GM23338 (cell line): ENCODE measurements around the gene NSRP1. TPM values are rescaled to one million over a fixed set of nuclear protein-coding genes. Genes with fewer than 3 reads are reported as not detected.

ENCODE experiments used
- ATAC-seq: fragments of 200-7000 bp; cut with Tn5 transposase; 3 replicates; pipeline ENCODE4 v1.9.1; 2020
- DNase-seq: peaks from one replicate; pipeline ENCODE4 v3.0.0-alpha.2; 2015; ENCODE audit warnings: low spot score
- H2AFZ ChIP-seq: fragments of 200-600 bp; sonication (generic); 2 replicates; pipeline ENCODE4 v1.8.0; 2016; ENCODE audit warnings: antibody characterized with exemption, mild to moderate bottlenecking, moderate library complexity
- H3F3A ChIP-seq: fragments of 200-600 bp; sonication (generic); replicated peaks from 2 replicates; pipeline ENCODE4 v1.8.0; 2017; ENCODE audit warnings: antibody characterized with exemption, mixed run types, low read depth
- H3K27ac ChIP-seq: fragments of 200-600 bp; sonication (generic); 2 replicates; pipeline ENCODE4 v1.6.1; 2016; ENCODE audit warnings: low read depth
- H3K27me3 ChIP-seq: fragments of 200-600 bp; sonication (generic); 2 replicates; pipeline ENCODE4 v1.8.0; 2016; ENCODE audit warnings: mild to moderate bottlenecking, mixed run types, moderate library complexity; ENCODE audit not compliant: insufficient read depth
- H3K36me3 ChIP-seq: fragments of 200-600 bp; sonication (generic); 2 replicates; pipeline ENCODE4 v1.8.0; 2016; ENCODE audit warnings: mild to moderate bottlenecking; ENCODE audit not compliant: insufficient read depth
- H3K4me1 ChIP-seq: fragments of 200-600 bp; sonication (generic); 2 replicates; pipeline ENCODE4 v1.8.0; 2016; ENCODE audit warnings: mild to moderate bottlenecking, moderate library complexity; ENCODE audit not compliant: insufficient read depth
- H3K4me2 ChIP-seq: fragments of 200-600 bp; sonication (generic); 2 replicates; pipeline ENCODE4 v1.7.1; 2017; ENCODE audit warnings: mixed run types
- H3K4me3 ChIP-seq: fragments of 200-600 bp; sonication (generic); 2 replicates; pipeline ENCODE4 v1.6.1; 2016; ENCODE audit warnings: mixed run types
- H3K79me2 ChIP-seq: fragments of 200-600 bp; sonication (generic); replicated peaks from 2 replicates; pipeline ENCODE4 v1.8.0; 2017; ENCODE audit warnings: mild to moderate bottlenecking; ENCODE audit not compliant: insufficient read depth
- H3K9me2 ChIP-seq: fragments of 200-600 bp; sonication (generic); 2 replicates; pipeline ENCODE4 v1.8.0; 2017; ENCODE audit not compliant: insufficient read depth
- H4K20me1 ChIP-seq: fragments of 200-600 bp; sonication (generic); replicated peaks from 2 replicates; pipeline ENCODE4 v1.8.0; 2017; ENCODE audit warnings: mild to moderate bottlenecking; ENCODE audit not compliant: insufficient read depth
- H3K27ac Mint-ChIP-seq: 2 replicates; pipeline ENCODE4 v1.8.0; 2020; ENCODE audit warnings: inconsistent platforms, mild to moderate bottlenecking, moderate library complexity, mixed read lengths
- H3K27me3 Mint-ChIP-seq: 3 replicates; pipeline ENCODE4 v1.8.0; 2022; ENCODE audit warnings: low read depth, mild to moderate bottlenecking, moderate library complexity, mixed read lengths, inconsistent platforms; ENCODE audit not compliant: insufficient read depth, poor library complexity
- H3K36me3 Mint-ChIP-seq: 3 replicates; pipeline ENCODE4 v1.8.0; 2021; ENCODE audit warnings: low read depth, mild to moderate bottlenecking, inconsistent platforms, moderate library complexity, mixed read lengths
- H3K4me1 Mint-ChIP-seq: 3 replicates; pipeline ENCODE4 v1.8.0; 2020; ENCODE audit warnings: mild to moderate bottlenecking, inconsistent platforms, mixed read lengths
- H3K4me3 Mint-ChIP-seq: 3 replicates; pipeline ENCODE4 v1.8.0; 2021; ENCODE audit warnings: moderate library complexity, mild to moderate bottlenecking, inconsistent platforms, mixed read lengths
- H3K9me3 Mint-ChIP-seq: 3 replicates; pipeline ENCODE4 v1.8.0; 2020; ENCODE audit warnings: moderate library complexity, mild to moderate bottlenecking, inconsistent platforms, mixed read lengths
- EZH2 ChIP-seq: fragments of 200-600 bp; sonication (generic); IDR thresholded peaks from one replicate; pipeline ENCODE4 v1.8.0; 2017; ENCODE audit warnings: antibody characterized with exemption, mild to moderate bottlenecking, low read depth; ENCODE audit not compliant: unreplicated experiment
- NANOG ChIP-seq: IDR thresholded peaks from 2 replicates; pipeline ENCODE4 v1.6.1; 2016; ENCODE audit warnings: antibody characterized with exemption, borderline replicate concordance
- STAT1 ChIP-seq: IDR thresholded peaks from one replicate; pipeline ENCODE4 v1.6.1; 2016; ENCODE audit warnings: antibody characterized with exemption; ENCODE audit not compliant: unreplicated experiment
- ZNF114 ChIP-seq: fragments of 250-450 bp; sonication (Bioruptor Pico); IDR thresholded peaks from 2 replicates; pipeline ENCODE4 v1.5.0; 2020; ENCODE audit warnings: mild to moderate bottlenecking, moderate library complexity
- ZNF331 ChIP-seq: fragments of 250-450 bp; sonication (Bioruptor Pico); IDR thresholded peaks from 2 replicates; pipeline ENCODE4 v1.5.0; 2020; ENCODE audit warnings: low read depth, mild to moderate bottlenecking, moderate library complexity
- polyA plus RNA-seq: library from polyadenylated mRNA; unstranded; fragments of >200 nt; fragmentation: Nextera tagmentation; extraction: Ambion mirVana; gene quantifications from 2 replicates; pipeline ENCODE4 v1.2.1, GENCODE V29; 2016
- total RNA-seq: library from RNA; depleted of rRNA; stranded (reverse); fragments of >200 nt; shearing (Covaris generic); gene quantifications from 2 replicates; pipeline ENCODE4 v1.2.3, GENCODE V29; 2014
- TF ChIP-seq, protein P1 (sequence below), 2 experiments: fragments of 200-600 bp in 1 of 2; sonication (generic) in 1 of 2; conservative IDR thresholded peaks; 2 replicates each; pipeline versions ENCODE4 v1.5.1 to v1.6.1; 2016 to 2017; ENCODE audit warnings: antibody characterized with exemption in 2 of 2, low read depth in 2 of 2, mild to moderate bottlenecking in 2 of 2, moderate library complexity in 1 of 2
- TF ChIP-seq, protein P2 (sequence below): fragments of 250-450 bp; sonication (Bioruptor Pico); IDR thresholded peaks from 2 replicates; pipeline ENCODE4 v1.5.0; 2020; ENCODE audit warnings: mild to moderate bottlenecking, moderate library complexity
- TF ChIP-seq, protein P3 (sequence below): IDR thresholded peaks from one replicate; pipeline ENCODE4 v1.6.1; 2018; ENCODE audit warnings: antibody characterized with exemption; ENCODE audit not compliant: unreplicated experiment

NSRP1 gene
- total and polyA plus RNA-seq, 2 experiments from 2014 or later, result 15.7 to 110 TPM

DNA sequence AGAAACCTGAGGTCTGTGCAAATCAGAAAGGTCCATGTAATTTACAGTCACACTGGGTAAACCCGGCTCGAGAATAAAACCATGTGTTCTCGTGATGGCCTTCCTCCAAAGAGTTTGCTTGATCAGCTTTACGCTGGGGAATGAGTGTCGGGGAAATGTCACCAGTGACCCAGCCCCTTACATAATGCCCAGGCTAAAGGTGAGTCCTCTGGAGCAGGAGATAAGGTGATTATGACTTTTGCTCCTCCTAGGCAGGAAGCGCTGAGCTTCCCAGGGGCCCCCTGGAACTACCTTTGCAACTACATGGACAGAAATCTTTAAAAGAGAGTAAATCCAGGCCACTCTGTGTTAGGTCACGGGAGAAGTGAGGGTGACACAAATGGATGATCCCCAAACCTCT is 103.2 kb downstream of the NSRP1 start:
- Mint-ChIP-seq H3K9me3 (no peaks in the 10 kb centered on the region), H3K27me3 (peaks cover 3% of the 10 kb centered on the region), H3K4me3 (no peak overlapping the region), H3K36me3 (no peaks in the 10 kb centered on the region), H3K4me1 (peaks cover 6% of the 10 kb centered on the region; the same call in 2 of the 3 replicates), H3K27ac (no peak overlapping the region)
- Histone ChIP-seq H3K79me2 (no peaks in the 10 kb centered on the region), H3K27me3 (no peaks in the 10 kb centered on the region), H3K4me3 (no peak overlapping the region), H3K9me2 (no peaks in the 10 kb centered on the region), H3K4me1 (no peaks in the 10 kb centered on the region), H3F3A (no peaks in the 10 kb centered on the region), H3K36me3 (no peaks in the 10 kb centered on the region), H4K20me1 (no peaks in the 10 kb centered on the region), H3K27ac (no peak overlapping the region), H2AFZ (no peak overlapping the region), H3K4me2 (no peak overlapping the region)
- ATAC-seq (no peak), DNase-seq (no peak)
- TF ChIP-seq ZNF331 (CRISPR knock-in tag), result no peak
- TF ChIP-seq, protein P1, sequence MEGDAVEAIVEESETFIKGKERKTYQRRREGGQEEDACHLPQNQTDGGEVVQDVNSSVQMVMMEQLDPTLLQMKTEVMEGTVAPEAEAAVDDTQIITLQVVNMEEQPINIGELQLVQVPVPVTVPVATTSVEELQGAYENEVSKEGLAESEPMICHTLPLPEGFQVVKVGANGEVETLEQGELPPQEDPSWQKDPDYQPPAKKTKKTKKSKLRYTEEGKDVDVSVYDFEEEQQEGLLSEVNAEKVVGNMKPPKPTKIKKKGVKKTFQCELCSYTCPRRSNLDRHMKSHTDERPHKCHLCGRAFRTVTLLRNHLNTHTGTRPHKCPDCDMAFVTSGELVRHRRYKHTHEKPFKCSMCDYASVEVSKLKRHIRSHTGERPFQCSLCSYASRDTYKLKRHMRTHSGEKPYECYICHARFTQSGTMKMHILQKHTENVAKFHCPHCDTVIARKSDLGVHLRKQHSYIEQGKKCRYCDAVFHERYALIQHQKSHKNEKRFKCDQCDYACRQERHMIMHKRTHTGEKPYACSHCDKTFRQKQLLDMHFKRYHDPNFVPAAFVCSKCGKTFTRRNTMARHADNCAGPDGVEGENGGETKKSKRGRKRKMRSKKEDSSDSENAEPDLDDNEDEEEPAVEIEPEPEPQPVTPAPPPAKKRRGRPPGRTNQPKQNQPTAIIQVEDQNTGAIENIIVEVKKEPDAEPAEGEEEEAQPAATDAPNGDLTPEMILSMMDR (conservative IDR thresholded peaks at IDR 0.05; ENCODE audit: low read depth in 2 of 2), result no peak
- TF ChIP-seq NANOG, result no peak
- TF ChIP-seq STAT1, result no peak
- TF ChIP-seq, protein P2, sequence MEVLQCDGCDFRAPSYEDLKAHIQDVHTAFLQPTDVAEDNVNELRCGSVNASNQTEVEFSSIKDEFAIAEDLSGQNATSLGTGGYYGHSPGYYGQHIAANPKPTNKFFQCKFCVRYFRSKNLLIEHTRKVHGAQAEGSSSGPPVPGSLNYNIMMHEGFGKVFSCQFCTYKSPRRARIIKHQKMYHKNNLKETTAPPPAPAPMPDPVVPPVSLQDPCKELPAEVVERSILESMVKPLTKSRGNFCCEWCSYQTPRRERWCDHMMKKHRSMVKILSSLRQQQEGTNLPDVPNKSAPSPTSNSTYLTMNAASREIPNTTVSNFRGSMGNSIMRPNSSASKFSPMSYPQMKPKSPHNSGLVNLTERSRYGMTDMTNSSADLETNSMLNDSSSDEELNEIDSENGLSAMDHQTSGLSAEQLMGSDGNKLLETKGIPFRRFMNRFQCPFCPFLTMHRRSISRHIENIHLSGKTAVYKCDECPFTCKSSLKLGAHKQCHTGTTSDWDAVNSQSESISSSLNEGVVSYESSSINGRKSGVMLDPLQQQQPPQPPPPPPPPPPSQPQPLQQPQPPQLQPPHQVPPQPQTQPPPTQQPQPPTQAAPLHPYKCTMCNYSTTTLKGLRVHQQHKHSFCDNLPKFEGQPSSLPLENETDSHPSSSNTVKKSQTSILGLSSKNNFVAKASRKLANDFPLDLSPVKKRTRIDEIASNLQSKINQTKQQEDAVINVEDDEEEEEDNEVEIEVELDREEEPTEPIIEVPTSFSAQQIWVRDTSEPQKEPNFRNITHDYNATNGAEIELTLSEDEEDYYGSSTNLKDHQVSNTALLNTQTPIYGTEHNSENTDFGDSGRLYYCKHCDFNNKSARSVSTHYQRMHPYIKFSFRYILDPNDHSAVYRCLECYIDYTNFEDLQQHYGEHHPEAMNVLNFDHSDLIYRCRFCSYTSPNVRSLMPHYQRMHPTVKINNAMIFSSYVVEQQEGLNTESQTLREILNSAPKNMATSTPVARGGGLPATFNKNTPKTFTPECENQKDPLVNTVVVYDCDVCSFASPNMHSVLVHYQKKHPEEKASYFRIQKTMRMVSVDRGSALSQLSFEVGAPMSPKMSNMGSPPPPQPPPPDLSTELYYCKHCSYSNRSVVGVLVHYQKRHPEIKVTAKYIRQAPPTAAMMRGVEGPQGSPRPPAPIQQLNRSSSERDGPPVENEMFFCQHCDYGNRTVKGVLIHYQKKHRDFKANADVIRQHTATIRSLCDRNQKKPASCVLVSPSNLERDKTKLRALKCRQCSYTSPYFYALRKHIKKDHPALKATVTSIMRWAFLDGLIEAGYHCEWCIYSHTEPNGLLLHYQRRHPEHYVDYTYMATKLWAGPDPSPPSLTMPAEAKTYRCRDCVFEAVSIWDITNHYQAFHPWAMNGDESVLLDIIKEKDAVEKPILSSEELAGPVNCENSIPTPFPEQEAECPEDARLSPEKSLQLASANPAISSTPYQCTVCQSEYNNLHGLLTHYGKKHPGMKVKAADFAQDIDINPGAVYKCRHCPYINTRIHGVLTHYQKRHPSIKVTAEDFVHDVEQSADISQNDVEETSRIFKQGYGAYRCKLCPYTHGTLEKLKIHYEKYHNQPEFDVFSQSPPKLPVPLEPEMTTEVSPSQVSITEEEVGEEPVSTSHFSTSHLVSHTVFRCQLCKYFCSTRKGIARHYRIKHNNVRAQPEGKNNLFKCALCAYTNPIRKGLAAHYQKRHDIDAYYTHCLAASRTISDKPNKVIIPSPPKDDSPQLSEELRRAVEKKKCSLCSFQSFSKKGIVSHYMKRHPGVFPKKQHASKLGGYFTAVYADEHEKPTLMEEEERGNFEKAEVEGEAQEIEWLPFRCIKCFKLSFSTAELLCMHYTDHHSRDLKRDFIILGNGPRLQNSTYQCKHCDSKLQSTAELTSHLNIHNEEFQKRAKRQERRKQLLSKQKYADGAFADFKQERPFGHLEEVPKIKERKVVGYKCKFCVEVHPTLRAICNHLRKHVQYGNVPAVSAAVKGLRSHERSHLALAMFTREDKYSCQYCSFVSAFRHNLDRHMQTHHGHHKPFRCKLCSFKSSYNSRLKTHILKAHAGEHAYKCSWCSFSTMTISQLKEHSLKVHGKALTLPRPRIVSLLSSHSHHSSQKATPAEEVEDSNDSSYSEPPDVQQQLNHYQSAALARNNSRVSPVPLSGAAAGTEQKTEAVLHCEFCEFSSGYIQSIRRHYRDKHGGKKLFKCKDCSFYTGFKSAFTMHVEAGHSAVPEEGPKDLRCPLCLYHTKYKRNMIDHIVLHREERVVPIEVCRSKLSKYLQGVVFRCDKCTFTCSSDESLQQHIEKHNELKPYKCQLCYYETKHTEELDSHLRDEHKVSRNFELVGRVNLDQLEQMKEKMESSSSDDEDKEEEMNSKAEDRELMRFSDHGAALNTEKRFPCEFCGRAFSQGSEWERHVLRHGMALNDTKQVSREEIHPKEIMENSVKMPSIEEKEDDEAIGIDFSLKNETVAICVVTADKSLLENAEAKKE (CRISPR knock-in tag), result no peak
- TF ChIP-seq, protein P3, sequence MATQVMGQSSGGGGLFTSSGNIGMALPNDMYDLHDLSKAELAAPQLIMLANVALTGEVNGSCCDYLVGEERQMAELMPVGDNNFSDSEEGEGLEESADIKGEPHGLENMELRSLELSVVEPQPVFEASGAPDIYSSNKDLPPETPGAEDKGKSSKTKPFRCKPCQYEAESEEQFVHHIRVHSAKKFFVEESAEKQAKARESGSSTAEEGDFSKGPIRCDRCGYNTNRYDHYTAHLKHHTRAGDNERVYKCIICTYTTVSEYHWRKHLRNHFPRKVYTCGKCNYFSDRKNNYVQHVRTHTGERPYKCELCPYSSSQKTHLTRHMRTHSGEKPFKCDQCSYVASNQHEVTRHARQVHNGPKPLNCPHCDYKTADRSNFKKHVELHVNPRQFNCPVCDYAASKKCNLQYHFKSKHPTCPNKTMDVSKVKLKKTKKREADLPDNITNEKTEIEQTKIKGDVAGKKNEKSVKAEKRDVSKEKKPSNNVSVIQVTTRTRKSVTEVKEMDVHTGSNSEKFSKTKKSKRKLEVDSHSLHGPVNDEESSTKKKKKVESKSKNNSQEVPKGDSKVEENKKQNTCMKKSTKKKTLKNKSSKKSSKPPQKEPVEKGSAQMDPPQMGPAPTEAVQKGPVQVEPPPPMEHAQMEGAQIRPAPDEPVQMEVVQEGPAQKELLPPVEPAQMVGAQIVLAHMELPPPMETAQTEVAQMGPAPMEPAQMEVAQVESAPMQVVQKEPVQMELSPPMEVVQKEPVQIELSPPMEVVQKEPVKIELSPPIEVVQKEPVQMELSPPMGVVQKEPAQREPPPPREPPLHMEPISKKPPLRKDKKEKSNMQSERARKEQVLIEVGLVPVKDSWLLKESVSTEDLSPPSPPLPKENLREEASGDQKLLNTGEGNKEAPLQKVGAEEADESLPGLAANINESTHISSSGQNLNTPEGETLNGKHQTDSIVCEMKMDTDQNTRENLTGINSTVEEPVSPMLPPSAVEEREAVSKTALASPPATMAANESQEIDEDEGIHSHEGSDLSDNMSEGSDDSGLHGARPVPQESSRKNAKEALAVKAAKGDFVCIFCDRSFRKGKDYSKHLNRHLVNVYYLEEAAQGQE, result no peak
- no peak for TF ChIP-seq ZNF114 (CRISPR knock-in tag)
- TF ChIP-seq EZH2, result no peak
